Trophoblast cell (in vitro differentiated cells and primary cell): Measurements from ENCODE around the gene APBA2.
"Not testable (repeated sequence)": the region's sequence is repeated elsewhere in the genome, so short reads cannot be mapped to it uniquely, and the experiment has no call there.

Experiments used
- DNase-seq, 2 donors: peaks; one replicate each; pipeline ENCODE4 v3.0.0-alpha.2; 2016
- H2AFZ ChIP-seq: 2 replicates; pipeline ENCODE4 v1.6.1; 2013; ENCODE audit warnings: low read length, moderate library complexity, mild to moderate bottlenecking; ENCODE audit not compliant: insufficient read depth, poor library complexity
- H2AK5ac ChIP-seq: 2 replicates; pipeline ENCODE4 v1.6.1; 2013; ENCODE audit warnings: mild to moderate bottlenecking, low read length
- H2BK120ac ChIP-seq: 2 replicates; pipeline ENCODE4 v1.6.1; 2013; ENCODE audit warnings: low read length, mild to moderate bottlenecking, moderate library complexity; ENCODE audit not compliant: insufficient read depth, poor library complexity
- H2BK12ac ChIP-seq: 2 replicates; pipeline ENCODE4 v1.6.1; 2013; ENCODE audit warnings: mild to moderate bottlenecking, low read length, moderate library complexity
- H2BK5ac ChIP-seq: 2 replicates; pipeline ENCODE4 v1.6.1; 2013; ENCODE audit warnings: low read length, low read depth, moderate library complexity, mild to moderate bottlenecking; ENCODE audit not compliant: poor library complexity
- H3K14ac ChIP-seq: 2 replicates; pipeline ENCODE4 v1.6.1; 2013; ENCODE audit warnings: mild to moderate bottlenecking, low read length
- H3K18ac ChIP-seq: 2 replicates; pipeline ENCODE4 v1.6.1; 2013; ENCODE audit warnings: mild to moderate bottlenecking, low read length
- H3K23ac ChIP-seq: 2 replicates; pipeline ENCODE4 v1.6.1; 2013; ENCODE audit warnings: low read length
- H3K27ac ChIP-seq: 2 replicates; pipeline ENCODE4 v1.5.1; 2013; ENCODE audit warnings: low read depth, mild to moderate bottlenecking, inconsistent platforms, low read length, moderate library complexity
- H3K27me3 ChIP-seq: 2 replicates; pipeline ENCODE4 v1.6.1; 2013; ENCODE audit warnings: inconsistent platforms, mild to moderate bottlenecking, low read length, moderate library complexity; ENCODE audit not compliant: insufficient read depth
- H3K36me3 ChIP-seq, 2 experiments: 1 replicate in 1 of 2; 2 replicates in 1 of 2; pipeline ENCODE4 v1.6.1; 2013; ENCODE audit warnings: low read length in 2 of 2, mild to moderate bottlenecking in 2 of 2, moderate library complexity in 1 of 2; ENCODE audit not compliant: insufficient read depth in 2 of 2, control insufficient read depth in 1 of 2
- H3K4ac ChIP-seq: 2 replicates; pipeline ENCODE4 v1.6.1; 2013; ENCODE audit warnings: low read depth, mild to moderate bottlenecking, low read length, moderate library complexity
- H3K4me1 ChIP-seq, 2 experiments: 1 replicate in 1 of 2; 2 replicates in 1 of 2; pipeline ENCODE4 v1.6.1; 2013; ENCODE audit warnings: low read length in 2 of 2, mild to moderate bottlenecking in 2 of 2, moderate library complexity in 1 of 2; ENCODE audit not compliant: insufficient read depth in 2 of 2, control insufficient read depth in 1 of 2
- H3K4me2 ChIP-seq: 2 replicates; pipeline ENCODE4 v1.6.1; 2013; ENCODE audit warnings: inconsistent platforms, mild to moderate bottlenecking, low read length, moderate library complexity
- H3K4me3 ChIP-seq: 2 replicates; pipeline ENCODE4 v1.5.1; 2013; ENCODE audit warnings: mild to moderate bottlenecking, low read depth, low read length, inconsistent platforms
- H3K79me1 ChIP-seq: one replicate; pipeline ENCODE4 v1.6.1; 2013; ENCODE audit warnings: low read length
- H3K79me2 ChIP-seq: 2 replicates; pipeline ENCODE4 v1.6.1; 2013; ENCODE audit warnings: low read length, mild to moderate bottlenecking; ENCODE audit not compliant: control insufficient read depth, insufficient read depth, poor library complexity
- H3K9ac ChIP-seq: 2 replicates; pipeline ENCODE4 v1.6.1; 2013; ENCODE audit warnings: mild to moderate bottlenecking, low read length
- H3K9me3 ChIP-seq: 2 replicates; pipeline ENCODE4 v1.6.1; 2013; ENCODE audit warnings: low read depth, mild to moderate bottlenecking, control low read depth, inconsistent platforms, low read length; ENCODE audit not compliant: insufficient read depth
- H4K12ac ChIP-seq: 2 replicates; pipeline ENCODE4 v1.6.1; 2013; ENCODE audit warnings: low read depth, mild to moderate bottlenecking, low read length, moderate library complexity
- H4K8ac ChIP-seq: 2 replicates; pipeline ENCODE4 v1.6.1; 2013; ENCODE audit warnings: low read depth, mild to moderate bottlenecking, low read length, moderate library complexity
- H4K91ac ChIP-seq: one replicate; pipeline ENCODE4 v1.6.1; 2013; ENCODE audit warnings: low read depth, mild to moderate bottlenecking, low read length, moderate library complexity
- WGBS: extraction: QIAGEN DNeasy Blood & Tissue Kit; methylation state at CpG from one replicate; pipeline ENCODE4 v1.1.7; 2013; ENCODE audit warnings: missing lambda C conversion rate; ENCODE audit not compliant: insufficient read length, insufficient coverage; ENCODE audit errors: extremely low coverage; 5-methylcytosine and 5-hydroxymethylcytosine counted together

The APBA2 gene

DNA sequence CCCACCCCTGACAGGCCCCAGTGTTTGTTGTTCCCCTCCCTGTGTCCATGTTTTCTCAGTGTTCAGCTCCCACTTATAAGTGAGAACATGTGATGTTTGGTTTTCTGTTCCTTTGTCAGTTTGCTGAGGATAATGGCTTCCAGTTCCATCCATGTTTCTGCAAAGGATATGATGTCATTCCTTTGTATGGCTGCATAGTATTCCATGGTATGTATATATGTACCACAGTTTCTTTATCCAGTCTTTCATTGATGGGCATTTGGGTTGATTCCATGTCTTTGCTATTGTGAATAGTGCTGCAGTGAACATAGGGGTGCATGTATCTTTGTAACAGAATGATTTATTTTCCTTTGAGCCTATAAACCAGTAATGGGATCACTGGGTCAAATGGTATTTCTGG, 142.4 kb downstream of the APBA2 start:
- not testable (repeated sequence) for H2BK120ac ChIP-seq, H2AK5ac ChIP-seq, H3K79me1 ChIP-seq, H4K12ac ChIP-seq, H4K8ac ChIP-seq, H3K4ac ChIP-seq, H3K9ac ChIP-seq, H3K4me3 ChIP-seq, H2BK5ac ChIP-seq, H3K36me3 ChIP-seq, H3K4me2 ChIP-seq, H3K14ac ChIP-seq, H3K23ac ChIP-seq, DNase-seq, H2BK12ac ChIP-seq, H3K18ac ChIP-seq, H3K27me3 ChIP-seq, H3K27ac ChIP-seq, H4K91ac ChIP-seq, H3K79me2 ChIP-seq, H2AFZ ChIP-seq, H3K9me3 ChIP-seq, H3K4me1 ChIP-seq

DNA sequence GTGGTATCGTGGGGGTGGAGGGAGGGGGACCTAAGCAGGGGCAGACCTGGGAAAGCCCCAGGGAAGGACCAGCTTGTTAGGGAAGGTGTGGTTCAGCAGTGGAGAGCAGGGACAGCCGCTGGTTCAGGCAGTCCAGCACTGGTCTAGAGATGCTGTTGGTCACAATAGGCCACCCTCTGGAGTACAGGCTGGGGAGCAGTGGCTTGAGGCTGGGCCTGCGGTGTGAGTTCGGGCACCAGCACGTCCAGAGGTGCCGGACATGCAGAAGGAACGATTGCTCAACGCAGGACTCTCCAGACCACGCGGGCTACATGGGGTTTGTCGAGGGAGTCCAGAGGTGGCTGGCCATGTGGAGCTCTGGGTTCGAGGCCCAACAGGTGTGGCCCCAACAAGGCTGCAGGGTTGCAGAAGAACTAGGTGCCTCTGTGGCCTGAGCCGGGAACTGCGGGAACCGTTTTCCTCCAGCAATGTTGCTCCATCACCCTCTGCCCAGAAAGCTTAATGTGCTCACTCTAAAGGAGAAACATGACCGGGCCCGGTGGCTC, 143.9 kb downstream of the APBA2 start:
- H3K9me3 ChIP-seq = no peaks in the 10 kb centered on the region
- H3K36me3 ChIP-seq = no peaks in the 10 kb centered on the region
- H2BK12ac ChIP-seq = no peak overlapping the region
- no peaks in the 10 kb centered on the region for H3K27me3 ChIP-seq
- no peak overlapping the region for H3K18ac ChIP-seq
- H3K9ac ChIP-seq = no peak overlapping the region
- H3K14ac ChIP-seq = no peak overlapping the region
- no peak overlapping the region for H3K4me2 ChIP-seq
- H2BK5ac ChIP-seq = no peak overlapping the region
- no peak overlapping the region for H4K12ac ChIP-seq
- no peak overlapping the region for H2AFZ ChIP-seq
- no peak overlapping the region for H3K4me3 ChIP-seq
- H2BK120ac ChIP-seq = no peak overlapping the region
- H3K23ac ChIP-seq = no peak overlapping the region
- H3K79me2 ChIP-seq = no peaks in the 10 kb centered on the region
- H4K91ac ChIP-seq = no peak overlapping the region
- no peaks in the 10 kb centered on the region for H3K79me1 ChIP-seq
- DNase-seq = no peak
- H2AK5ac ChIP-seq = no peak overlapping the region
- H4K8ac ChIP-seq = no peak overlapping the region
- WGBS = 100% methylated on average over 1 of the region's 17 CpGs
- no peak overlapping the region for H3K27ac ChIP-seq
- H3K4ac ChIP-seq = no peak overlapping the region
- H3K4me1 ChIP-seq = no peaks in the 10 kb centered on the region

DNA sequence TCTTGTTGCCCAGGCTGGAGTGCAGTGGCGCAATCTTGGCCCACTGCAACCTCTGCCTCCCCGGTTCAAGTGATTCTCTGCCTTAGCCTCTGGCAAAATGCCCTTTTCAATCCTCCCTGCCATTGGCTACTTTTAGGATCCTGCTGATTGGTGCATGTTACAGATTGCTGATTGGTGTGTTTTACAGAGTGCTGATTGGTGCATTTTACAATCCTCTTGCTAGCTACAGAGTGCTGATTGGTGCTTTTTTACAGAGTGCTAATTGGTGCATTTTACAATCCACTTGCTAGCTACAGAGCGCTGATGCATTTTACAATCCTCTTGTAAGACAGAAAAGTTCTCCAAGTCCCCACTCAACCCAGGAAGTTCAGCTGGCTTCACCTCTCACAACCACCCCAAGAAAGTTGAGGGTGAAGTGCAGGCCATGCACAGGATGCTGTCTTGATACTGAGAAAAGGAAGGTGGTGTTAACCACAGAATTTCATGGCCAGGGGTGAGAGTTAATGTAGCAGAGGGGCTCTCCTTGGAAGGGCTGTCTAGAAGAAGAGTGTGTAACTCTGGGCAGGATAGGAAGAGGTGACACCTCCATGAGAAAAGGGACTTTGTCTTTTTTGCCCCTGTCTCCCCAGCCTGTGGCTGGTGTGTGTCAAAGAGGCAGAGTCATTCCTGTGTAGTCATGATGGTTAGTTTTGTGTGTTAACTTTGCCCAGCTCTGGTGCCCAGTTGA, 145.9 kb downstream of the APBA2 start:
- H2AK5ac ChIP-seq = no peak overlapping the region
- no peak overlapping the region for H3K23ac ChIP-seq

DNA sequence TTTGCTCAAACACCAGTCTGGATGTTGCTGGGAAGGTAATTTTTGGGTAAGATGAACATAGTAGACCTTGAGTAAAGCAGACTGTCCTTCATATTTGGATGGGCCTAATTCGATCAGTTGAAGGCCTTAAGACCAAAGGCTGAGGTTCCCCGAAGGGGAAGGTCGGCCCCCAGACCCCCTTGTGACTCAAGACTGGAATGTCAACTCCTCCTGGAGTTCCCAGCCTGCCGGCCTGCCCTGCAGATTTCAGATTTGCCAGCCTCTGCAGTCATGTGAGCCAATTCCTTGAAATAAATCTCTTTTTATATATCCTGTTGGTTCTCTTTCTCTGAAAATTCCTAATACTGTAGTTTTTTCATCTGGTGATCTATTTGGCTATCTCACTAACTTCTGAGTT, 146.5 kb downstream of the APBA2 start:
- H3K14ac ChIP-seq = no peak overlapping the region
- WGBS = no CpG with 5 or more reads among the region's 4 CpGs
- H2BK5ac ChIP-seq = no peak overlapping the region
- H3K27ac ChIP-seq = no peak overlapping the region
- peaks cover 3% of the 10 kb centered on the region for H3K9me3 ChIP-seq
- no peaks in the 10 kb centered on the region for H3K36me3 ChIP-seq
- H4K8ac ChIP-seq = no peak overlapping the region
- no peak overlapping the region for H3K4me3 ChIP-seq
- no peaks in the 10 kb centered on the region for H3K4me1 ChIP-seq
- no peak overlapping the region for H3K4me2 ChIP-seq
- no peaks in the 10 kb centered on the region for H3K27me3 ChIP-seq
- H3K79me1 ChIP-seq = no peaks in the 10 kb centered on the region
- no peak overlapping the region for H2AFZ ChIP-seq
- no peak overlapping the region for H3K23ac ChIP-seq
- H4K12ac ChIP-seq = no peak overlapping the region
- H3K9ac ChIP-seq = no peak overlapping the region
- H2AK5ac ChIP-seq = no peak overlapping the region
- H4K91ac ChIP-seq = no peak overlapping the region
- DNase-seq = no peak
- H3K18ac ChIP-seq = no peak overlapping the region
- no peak overlapping the region for H2BK120ac ChIP-seq
- H3K79me2 ChIP-seq = no peaks in the 10 kb centered on the region
- H2BK12ac ChIP-seq = no peak overlapping the region
- H3K4ac ChIP-seq = no peak overlapping the region

More for the DNA sequence above, 145.9 kb downstream of the APBA2 start:
- Histone ChIP-seq H2BK120ac (no peak overlapping the region), H3K4me3 (no peak overlapping the region), H3K14ac (no peak overlapping the region), H4K8ac (no peak overlapping the region), H2BK12ac (no peak overlapping the region), H4K12ac (no peak overlapping the region), H3K9ac (no peak overlapping the region), H3K9me3 (peaks cover 3% of the 10 kb centered on the region), H3K18ac (no peak overlapping the region), H2AFZ (no peak overlapping the region), H3K27ac (no peak overlapping the region), H3K79me2 (no peaks in the 10 kb centered on the region), H3K4me1 (no peaks in the 10 kb centered on the region), H2BK5ac (no peak overlapping the region), H3K36me3 (no peaks in the 10 kb centered on the region), H3K79me1 (no peaks in the 10 kb centered on the region), H3K27me3 (no peaks in the 10 kb centered on the region), H3K4me2 (no peak overlapping the region), H4K91ac (no peak overlapping the region), H3K4ac (no peak overlapping the region)
- DNase-seq = no peak
- WGBS = no CpG with 5 or more reads among the region's 3 CpGs
